ENCODE data around the gene ROBO2. TPM values are rescaled to one million over a fixed set of nuclear protein-coding genes. Genes with fewer than 3 reads are reported as not detected.

Gene ROBO2
- polyA plus RNA-seq, 1 donor from 2014 or later, result 55.5 TPM

- Histone ChIP-seq H4K20me1 (ENCODE audit: insufficient read depth) (no peaks in the 10 kb centered on the region), H3K9me3 (ENCODE audit: low read length) (no peaks in the 10 kb centered on the region), H3K4me2 (ENCODE audit: low read length) (no peak overlapping the region), H3K79me2 (replicated peaks; ENCODE audit: insufficient read depth, low read length) (no peaks in the 10 kb centered on the region), H3K9me2 (ENCODE audit: insufficient read depth, low read length) (no peaks in the 10 kb centered on the region), H3K27me3 (ENCODE audit: insufficient read depth, low read depth, low read length) (no peaks in the 10 kb centered on the region), H3K4me3 (ENCODE audit: low read length) (no peak overlapping the region), H2AFZ (ENCODE audit: low read depth, low read length) (no peak overlapping the region), H3K9ac (ENCODE audit: low read length) (no peak overlapping the region), H3K27ac (ENCODE audit: low read length) (no peak overlapping the region), H3K36me3 (ENCODE audit: insufficient read depth, low read length) (no peaks in the 10 kb centered on the region), H3F3A (ENCODE audit: insufficient read depth, low read length, poor library complexity, severe bottlenecking) (no peaks in the 10 kb centered on the region)
- TF ChIP-seq REST (IDR thresholded peaks at IDR 0.05; ENCODE audit: borderline replicate concordance) (no peak), EZH2 (IDR thresholded peaks at IDR 0.05; ENCODE audit: borderline replicate concordance, insufficient read depth, low read length, poor library complexity, severe bottlenecking) (no peak), POLR2AphosphoS5 (IDR thresholded peaks at IDR 0.05) (no peak), MXI1 (conservative IDR thresholded peaks at IDR 0.05; ENCODE audit: poor library complexity, severe bottlenecking) (no peak), CTCF (IDR thresholded peaks at IDR 0.05; ENCODE audit: poor library complexity, severe bottlenecking) (no peak), RAD21 (conservative IDR thresholded peaks at IDR 0.05) (no peak)
Measured at GRCh38 chr3:77605308-77605707, 565.4 kb downstream of the ROBO2 start.

- Histone ChIP-seq H3F3A (ENCODE audit: insufficient read depth, low read length, poor library complexity, severe bottlenecking) (no peaks in the 10 kb centered on the region), H3K9me2 (ENCODE audit: insufficient read depth, low read length) (no peaks in the 10 kb centered on the region), H3K4me3 (ENCODE audit: low read length) (no peak overlapping the region), H3K36me3 (ENCODE audit: insufficient read depth, low read length) (no peaks in the 10 kb centered on the region), H3K79me2 (replicated peaks; ENCODE audit: insufficient read depth, low read length) (no peaks in the 10 kb centered on the region), H3K27me3 (ENCODE audit: insufficient read depth, low read depth, low read length) (no peaks in the 10 kb centered on the region), H3K4me2 (ENCODE audit: low read length) (no peak overlapping the region), H3K9me3 (ENCODE audit: low read length) (no peaks in the 10 kb centered on the region), H2AFZ (ENCODE audit: low read depth, low read length) (no peak overlapping the region), H4K20me1 (ENCODE audit: insufficient read depth) (no peaks in the 10 kb centered on the region), H3K9ac (ENCODE audit: low read length) (no peak overlapping the region), H3K27ac (ENCODE audit: low read length) (no peak overlapping the region)
- TF ChIP-seq REST (IDR thresholded peaks at IDR 0.05; ENCODE audit: borderline replicate concordance) (no peak), RAD21 (conservative IDR thresholded peaks at IDR 0.05) (no peak), TAF1 (IDR thresholded peaks at IDR 0.05; ENCODE audit: low read depth) (no peak), CTCF (IDR thresholded peaks at IDR 0.05; ENCODE audit: poor library complexity, severe bottlenecking) (no peak), POLR2AphosphoS5 (IDR thresholded peaks at IDR 0.05) (no peak), MXI1 (conservative IDR thresholded peaks at IDR 0.05; ENCODE audit: poor library complexity, severe bottlenecking) (no peak), SMC3 (conservative IDR thresholded peaks at IDR 0.05; ENCODE audit: poor library complexity) (no peak), EP300 (conservative IDR thresholded peaks at IDR 0.05; ENCODE audit: poor library complexity, severe bottlenecking) (no peak), EZH2 (IDR thresholded peaks at IDR 0.05; ENCODE audit: borderline replicate concordance, insufficient read depth, low read length, poor library complexity, severe bottlenecking) (no peak)
Measured at GRCh38 chr3:77605865-77606264, 566.0 kb downstream of the ROBO2 start.
